Activated CD4-positive, alpha-beta T cell treated with anti-CD3 and anti-CD28 coated beads for 36 hours (primary cell): ENCODE measurements around the gene CAMK4. TPM values are rescaled to one million over a fixed set of nuclear protein-coding genes. Genes with fewer than 3 reads are reported as not detected.

Source experiments
- ATAC-seq: fragments of 200-7000 bp; cut with Tn5 transposase; one replicate; pipeline ENCODE4 v1.10.0; 2021; ENCODE audit warnings: mild to moderate bottlenecking, moderate library complexity
- CTCF ChIA-PET: fragments of 350-600 bp; sonication (Branson Sonifier 250); formaldehyde crosslinking; loops from one replicate; lab custom pipeline; 2021; ENCODE audit warnings: antibody characterized with exemption; lab: Charles Lee
- POLR2A ChIA-PET: fragments of 350-600 bp; sonication (Branson Sonifier 250); formaldehyde crosslinking; loops from one replicate; lab custom pipeline; 2021; ENCODE audit warnings: antibody characterized with exemption, inconsistent platforms; lab: Charles Lee
- DNase-seq: peaks from one replicate; pipeline ENCODE4 v3.0.0-alpha.2; 2020
- H3K27ac Mint-ChIP-seq: one replicate; pipeline ENCODE4 v1.8.0; 2021; ENCODE audit warnings: mixed read lengths
- H3K27me3 Mint-ChIP-seq: one replicate; pipeline ENCODE4 v1.8.0; 2021; ENCODE audit warnings: mixed read lengths
- H3K36me3 Mint-ChIP-seq: one replicate; pipeline ENCODE4 v1.8.0; 2021; ENCODE audit warnings: low read depth, mixed read lengths
- H3K4me1 Mint-ChIP-seq: one replicate; pipeline ENCODE4 v1.8.0; 2021; ENCODE audit warnings: mixed read lengths
- H3K4me3 Mint-ChIP-seq: one replicate; pipeline ENCODE4 v1.8.0; 2021; ENCODE audit warnings: mild to moderate bottlenecking, moderate library complexity, mixed read lengths
- H3K9me3 Mint-ChIP-seq: one replicate; pipeline ENCODE4 v1.8.0; 2021; ENCODE audit warnings: low read depth, mixed read lengths
- intact Hi-C, 2 experiments: fragments of 100-400 bp; cut with DNase I in 1 of 2; cut with micrococcal nuclease in 1 of 2; formaldehyde crosslinking; loops; one replicate each; pipeline versions ENCODE4 v1.14.2 to v1.15.1; 2022 to 2024; cut with DNase I, micrococcal nuclease
- total RNA-seq, 2 experiments: library from RNA; stranded (reverse); gene quantifications; one replicate each; pipeline ENCODE4 v1.2.3, GENCODE V29; 2021

Gene CAMK4
- total RNA-seq, 2 experiments from 2014 or later, result 49.4 to 53.1 TPM

- H3K9me3 Mint-ChIP-seq, result peaks cover 30% of the 10 kb centered on the region
- intact Hi-C loops, result no loop called here
- POLR2A ChIA-PET, result no interaction called here
- no peak overlapping the region for H3K27ac Mint-ChIP-seq
- peaks cover 64% of the 10 kb centered on the region for H3K36me3 Mint-ChIP-seq
- DNase-seq, result no peak
- no peak for ATAC-seq
- no peak overlapping the region for H3K4me3 Mint-ChIP-seq
- CTCF ChIA-PET, result interaction anchor here (0.7 to 4.8 kb wide), 7 partner anchors 10 to 111 kb away, joined by 3 to 24 read pairs (median 3); no protein-coding TSS in a partner anchor
- peaks cover 73% of the 10 kb centered on the region for H3K4me1 Mint-ChIP-seq
- H3K27me3 Mint-ChIP-seq, result no peaks in the 10 kb centered on the region
These were observed 44.1 kb downstream of the CAMK4 start for GRCh38 chr5:111268300-111268699.

GRCh38 chr5:111271885-111272284 is 47.7 kb downstream of the CAMK4 start:
- Mint-ChIP-seq H3K4me1 (peaks cover 73% of the 10 kb centered on the region), H3K9me3 (peaks cover 25% of the 10 kb centered on the region), H3K27me3 (no peaks in the 10 kb centered on the region), H3K4me3 (no peak overlapping the region), H3K27ac (peak overlapping the region; percentile 76), H3K36me3 (peaks cover 39% of the 10 kb centered on the region)
- ChIA-PET POLR2A (no interaction called here), CTCF (interaction anchor here (0.7 kb wide), 1 partner anchor 67 kb away, joined by 5 read pairs; no protein-coding TSS in a partner anchor)
- ATAC-seq (peak; percentile 34), DNase-seq (no peak)
- intact Hi-C loops, result loop anchor here (2.0 kb wide), 2 partner anchors 15 to 519 kb away; no protein-coding TSS in a partner anchor

GRCh38 chr5:111277061-111277460 is 52.9 kb downstream of the CAMK4 start:
- H3K27ac Mint-ChIP-seq, result peak overlapping the region; percentile 65
- intact Hi-C loops, result no loop called here
- ChIA-PET CTCF (interaction anchor here (1.0 to 5.2 kb wide), 10 partner anchors 9 to 121 kb away, joined by 3 to 82 read pairs (median 20); partner anchors contain the start of gene CAMK4), POLR2A (no interaction called here)
- H3K36me3 Mint-ChIP-seq, result peaks cover 6% of the 10 kb centered on the region
- ATAC-seq (no peak), DNase-seq (no peak)
- H3K4me3 Mint-ChIP-seq, result no peak overlapping the region
- peaks cover 67% of the 10 kb centered on the region for H3K4me1 Mint-ChIP-seq
- no peaks in the 10 kb centered on the region for H3K27me3 Mint-ChIP-seq
- no peaks in the 10 kb centered on the region for H3K9me3 Mint-ChIP-seq

- Mint-ChIP-seq H3K36me3 (peaks cover 6% of the 10 kb centered on the region), H3K27me3 (no peaks in the 10 kb centered on the region), H3K9me3 (no peaks in the 10 kb centered on the region), H3K27ac (peak overlapping the region; percentile 79), H3K4me3 (no peak overlapping the region), H3K4me1 (peaks cover 69% of the 10 kb centered on the region)
- DNase-seq, result peak; percentile 93
- peak; percentile 97 for ATAC-seq
- ChIA-PET CTCF (interaction anchor here (0.5 to 5.2 kb wide), 38 partner anchors 9 to 276 kb away, joined by 3 to 82 read pairs (median 4); partner anchors contain the start of genes CAMK4 and WDR36), POLR2A (interaction anchor here (0.9 kb wide), 1 partner anchor 121 kb away, joined by 3 read pairs; no protein-coding TSS in a partner anchor)
- intact Hi-C loops, result loop anchor here (1.0 to 2.0 kb wide), 5 partner anchors 55 to 868 kb away; partner anchors contain the start of gene CAMK4 (in 1 of the 2)
These were observed 54.8 kb downstream of the CAMK4 start for GRCh38 chr5:111278858-111279504.

- Mint-ChIP-seq H3K27ac (no peak overlapping the region), H3K27me3 (no peaks in the 10 kb centered on the region), H3K9me3 (no peaks in the 10 kb centered on the region), H3K4me3 (no peak overlapping the region), H3K36me3 (peaks cover 6% of the 10 kb centered on the region), H3K4me1 (peaks cover 70% of the 10 kb centered on the region)
- ATAC-seq (no peak), DNase-seq (no peak)
- CTCF ChIA-PET, result interaction anchor here (0.9 to 5.2 kb wide), 12 partner anchors 12 to 173 kb away, joined by 3 to 82 read pairs (median 16); partner anchors contain the start of gene CAMK4
- intact Hi-C loops, result loop anchor here in 1 of 2 experiments (5.0 kb wide), 1 partner anchor 523 kb away; no protein-coding TSS in a partner anchor
- POLR2A ChIA-PET, result no interaction called here
These were observed 56.2 kb downstream of the CAMK4 start for GRCh38 chr5:111280282-111280951.

GRCh38 chr5:111282798-111283197 is 58.6 kb downstream of the CAMK4 start:
- Mint-ChIP-seq H3K27ac (no peak overlapping the region), H3K36me3 (peaks cover 5% of the 10 kb centered on the region), H3K27me3 (no peaks in the 10 kb centered on the region), H3K4me1 (peaks cover 73% of the 10 kb centered on the region), H3K9me3 (no peaks in the 10 kb centered on the region), H3K4me3 (no peak overlapping the region)
- ChIA-PET CTCF (interaction anchor here (0.8 to 1.5 kb wide), 4 partner anchors 12 to 126 kb away, joined by 3 to 5 read pairs (median 3); no protein-coding TSS in a partner anchor), POLR2A (no interaction called here)
- DNase-seq (no peak), ATAC-seq (no peak)
- intact Hi-C loops, result loop anchor here in 1 of 2 experiments (5.0 kb wide), 1 partner anchor 525 kb away; no protein-coding TSS in a partner anchor

- Mint-ChIP-seq H3K9me3 (peaks cover 2% of the 10 kb centered on the region), H3K4me3 (no peak overlapping the region), H3K27ac (no peak overlapping the region), H3K36me3 (peaks cover 14% of the 10 kb centered on the region), H3K27me3 (no peaks in the 10 kb centered on the region), H3K4me1 (peaks cover 78% of the 10 kb centered on the region)
- DNase-seq (no peak), ATAC-seq (no peak)
- intact Hi-C loops, result loop anchor here in 1 of 2 experiments (5.0 kb wide), 1 partner anchor 528 kb away; no protein-coding TSS in a partner anchor
- CTCF ChIA-PET, result interaction anchor here (0.9 to 1.0 kb wide), 2 partner anchors 46 to 64 kb away, joined by 3 read pairs; no protein-coding TSS in a partner anchor
- POLR2A ChIA-PET, result interaction anchor here (0.6 kb wide), 1 partner anchor 53 kb away, joined by 3 read pairs; no protein-coding TSS in a partner anchor
These were observed 60.6 kb downstream of the CAMK4 start for GRCh38 chr5:111284825-111285224.

GRCh38 chr5:111294551-111294950 is 70.4 kb downstream of the CAMK4 start:
- no peak overlapping the region for H3K27ac Mint-ChIP-seq
- H3K27me3 Mint-ChIP-seq, result no peaks in the 10 kb centered on the region
- H3K4me1 Mint-ChIP-seq, result peaks cover 46% of the 10 kb centered on the region
- ChIA-PET CTCF (interaction anchor here (0.5 to 1.4 kb wide), 5 partner anchors 12 to 49 kb away, joined by 3 to 5 read pairs (median 4); no protein-coding TSS in a partner anchor), POLR2A (no interaction called here)
- H3K9me3 Mint-ChIP-seq, result peaks cover 8% of the 10 kb centered on the region
- ATAC-seq (no peak), DNase-seq (no peak)
- peaks cover 28% of the 10 kb centered on the region for H3K36me3 Mint-ChIP-seq
- no peak overlapping the region for H3K4me3 Mint-ChIP-seq
- intact Hi-C loops, result no loop called here

- POLR2A ChIA-PET, result no interaction called here
- peaks cover 29% of the 10 kb centered on the region for H3K36me3 Mint-ChIP-seq
- DNase-seq, result no peak
- H3K27ac Mint-ChIP-seq, result no peak overlapping the region
- no peak for ATAC-seq
- peaks cover 8% of the 10 kb centered on the region for H3K9me3 Mint-ChIP-seq
- intact Hi-C loops, result no loop called here
- no peak overlapping the region for H3K4me3 Mint-ChIP-seq
- CTCF ChIA-PET, result interaction anchor here (1.3 to 3.1 kb wide), 2 partner anchors 16 to 17 kb away, joined by 3 to 16 read pairs; no protein-coding TSS in a partner anchor
- H3K27me3 Mint-ChIP-seq, result no peaks in the 10 kb centered on the region
- H3K4me1 Mint-ChIP-seq, result peaks cover 46% of the 10 kb centered on the region
These were observed 71.5 kb downstream of the CAMK4 start for GRCh38 chr5:111295649-111296048.

- POLR2A ChIA-PET, result no interaction called here
- H3K4me1 Mint-ChIP-seq, result peaks cover 47% of the 10 kb centered on the region
- no peak overlapping the region for H3K4me3 Mint-ChIP-seq
These were observed 72.4 kb downstream of the CAMK4 start for GRCh38 chr5:111296570-111296969.

GRCh38 chr5:111299067-111299481 is 74.9 kb downstream of the CAMK4 start:
- Mint-ChIP-seq H3K27ac (peak overlapping the region; percentile 76), H3K4me1 (peaks cover 45% of the 10 kb centered on the region), H3K9me3 (peaks cover 10% of the 10 kb centered on the region), H3K4me3 (no peak overlapping the region), H3K36me3 (peaks cover 32% of the 10 kb centered on the region), H3K27me3 (no peaks in the 10 kb centered on the region)
- POLR2A ChIA-PET, result interaction anchor here (1.3 kb wide), 1 partner anchor 44 kb away, joined by 3 read pairs; no protein-coding TSS in a partner anchor
- ATAC-seq (no peak), DNase-seq (no peak)
- CTCF ChIA-PET, result interaction anchor here (0.6 to 1.5 kb wide), 6 partner anchors 10 to 68 kb away, joined by 3 to 8 read pairs (median 3); no protein-coding TSS in a partner anchor
- intact Hi-C loops, result no loop called here

More at GRCh38 chr5:111296570-111296969, 72.4 kb downstream of the CAMK4 start:
- CTCF ChIA-PET, result interaction anchor here (3.1 kb wide), 1 partner anchor 18 kb away, joined by 16 read pairs; no protein-coding TSS in a partner anchor
- no peak for DNase-seq
- ATAC-seq, result no peak
- intact Hi-C loops, result no loop called here
- Mint-ChIP-seq H3K9me3 (peaks cover 9% of the 10 kb centered on the region), H3K27me3 (no peaks in the 10 kb centered on the region), H3K36me3 (peaks cover 32% of the 10 kb centered on the region), H3K27ac (no peak overlapping the region)
